Measurements from ENCODE around the gene FLNC. TPM values are rescaled to one million over a fixed set of nuclear protein-coding genes. Genes with fewer than 3 reads are reported as not detected.

Gene FLNC
- total and polyA plus RNA-seq, 9 of the 15 experiments (the other 6 are each of a cell fraction or from before 2014, with no cell fraction given): 0.90 to 155 (median 28.8) TPM

- TF ChIP-seq HNRNPLL (IDR thresholded peaks at IDR 0.05; ENCODE audit: low read depth, low read length, poor library complexity, severe bottlenecking): no peak
- TF ChIP-seq PRMT5 (CRISPR knock-in tag; IDR thresholded peaks at IDR 0.05): no peak; the same call in 1 of the 2 replicates
- TF ChIP-seq UBTF (IDR thresholded peaks at IDR 0.05; ENCODE audit: borderline replicate concordance in 1 of 2, low read depth in 2 of 2, low read length in 2 of 2): no peak
Measured at GRCh38 chr7:128884561-128885369, 54.6 kb downstream of the FLNC start (continued).

- H3K4me2 ChIP-seq (ENCODE audit: insufficient read depth, low read length): peak overlapping the region; percentile 10; the same call in 1 of the 2 replicates
- in situ Hi-C loops (cut with MboI): no loop called here
- H2AFZ ChIP-seq (ENCODE audit: low read depth, low read length): no peak overlapping the region
- no peak overlapping the region for H3K27ac ChIP-seq (ENCODE audit: extremely low read depth, low read depth, low read length)
- no peaks in the 10 kb centered on the region for H3K36me3 ChIP-seq (ENCODE audit: control insufficient read depth, insufficient read depth, low read length)
- no peaks in the 10 kb centered on the region for H3K79me2 ChIP-seq (ENCODE audit: control insufficient read depth, insufficient read depth, low read length)
- H3K4me3 ChIP-seq: no peak overlapping the region
- ChIA-PET POLR2A (no interaction called here), CTCF (ENCODE audit: low intra/inter-chr PET ratio) (interaction anchor here (0.8 to 1.2 kb wide), 2 partner anchors 325 to 455 kb away, joined by 3 read pairs; no protein-coding TSS in a partner anchor)
- peaks cover 4% of the 10 kb centered on the region for H3K9me3 ChIP-seq (replicated peaks; ENCODE audit: control insufficient read depth, insufficient read depth, low read depth, low read length)
- WGBS (ENCODE audit: insufficient coverage, low coverage, missing lambda C conversion rate): 23% methylated on average over 10 of the region's 10 CpGs
- intact Hi-C loops (cut with micrococcal nuclease): no loop called here
- FAIRE-seq (no peak), ATAC-seq (no peak), DNase-seq (ENCODE audit: extremely low read depth in 1 of 4, low spot score in 3 of 4) (no peak)
- BruUV-seq (replicated peaks): no TSS peak
- peaks cover 0 to 46% of the 10 kb centered on the region in 2 experiments; a peak in 3 of 5 replicates for H3K4me1 ChIP-seq (replicated peaks in 1 of 2; ENCODE audit: control insufficient read depth in 2 of 2, insufficient read depth in 2 of 2, low read length in 2 of 2)
- H4K20me1 ChIP-seq (replicated peaks; ENCODE audit: control insufficient read depth, insufficient read depth, low read length): no peaks in the 10 kb centered on the region
- H3K27me3 ChIP-seq (ENCODE audit: control insufficient read depth in 2 of 2, insufficient read depth in 2 of 2, low read length in 2 of 2): peaks cover 5 to 25% of the 10 kb centered on the region in 2 experiments
- H3K9ac ChIP-seq (ENCODE audit: insufficient read depth in 1 of 2, low read depth in 2 of 2, low read length in 2 of 2): peak overlapping the region in 1 of 2 experiments; percentile 32; a peak in 1 of 4 replicates
- no peaks in the 10 kb centered on the region for H3K9me1 ChIP-seq (ENCODE audit: control insufficient read depth, insufficient read depth, low read length)
- TF ChIP-seq MXI1 (IDR thresholded peaks at IDR 0.05; ENCODE audit: low read depth, low read length) (no peak), WHSC1 (IDR thresholded peaks at IDR 0.05; ENCODE audit: low read length) (no peak), GATAD2B (IDR thresholded peaks at IDR 0.05; ENCODE audit: borderline replicate concordance) (no peak), ZNF780A (CRISPR knock-in tag; IDR thresholded peaks at IDR 0.05) (no peak), STAT5B (CRISPR knock-in tag; IDR thresholded peaks at IDR 0.05) (no peak), PRDM10 (IDR thresholded peaks at IDR 0.05; ENCODE audit: partially characterized antibody) (no peak), CBX8 (IDR thresholded peaks at IDR 0.05; ENCODE audit: borderline replicate concordance, extremely low read depth, low read depth, low read length, poor library complexity, severe bottlenecking) (no peak)
Measured at GRCh38 chr7:128885370-128886187, 55.4 kb downstream of the FLNC start.
